SU-DHL-6 (cell line): ENCODE results near the gene RBMS3.

Experiments used
- H2AFZ ChIP-seq: fragments of 200-600 bp; sonication (generic); 2 replicates; pipeline ENCODE4 v1.6.1; 2014; ENCODE audit warnings: low read depth, mild to moderate bottlenecking, moderate library complexity, mixed read lengths, antibody characterized with exemption, low read length; ENCODE audit not compliant: severe bottlenecking
- H3F3A ChIP-seq: fragments of 200-600 bp; shearing (Covaris generic); 2 replicates; pipeline ENCODE4 v1.6.0; 2016; ENCODE audit warnings: antibody characterized with exemption, mild to moderate bottlenecking; ENCODE audit not compliant: insufficient read depth
- H3K27ac ChIP-seq: fragments of 200-600 bp; sonication (generic); 2 replicates; pipeline ENCODE4 v1.5.1; 2016; ENCODE audit warnings: low read depth, mild to moderate bottlenecking, low read length, moderate library complexity, mixed read lengths
- H3K27me3 ChIP-seq: fragments of 200-600 bp; sonication (generic), shearing (Covaris generic); 2 replicates; pipeline ENCODE4 v1.6.0; 2014; ENCODE audit warnings: mild to moderate bottlenecking, low read length
- H3K36me3 ChIP-seq: fragments of 200-600 bp; sonication (generic); 2 replicates; pipeline ENCODE4 v1.6.1; 2014; ENCODE audit warnings: mild to moderate bottlenecking, low read length, mixed read lengths
- H3K4me2 ChIP-seq: fragments of 300-600, 200-600 bp; shearing (Covaris generic), sonication (generic); 2 replicates; pipeline ENCODE4 v1.6.0; 2014; ENCODE audit warnings: low read length, low read depth, mild to moderate bottlenecking; ENCODE audit not compliant: poor library complexity, severe bottlenecking
- H3K4me3 ChIP-seq: fragments of 200-600 bp; sonication (generic); 2 replicates; pipeline ENCODE4 v1.5.1; 2014; ENCODE audit warnings: antibody characterized with exemption, low read length, mild to moderate bottlenecking, mixed read lengths; ENCODE audit not compliant: insufficient read depth, poor library complexity, severe bottlenecking
- H3K79me2 ChIP-seq: fragments of 200-600 bp; sonication (generic); 2 replicates; pipeline ENCODE4 v1.6.1; 2014; ENCODE audit warnings: mild to moderate bottlenecking, low read length, moderate library complexity; ENCODE audit not compliant: insufficient read depth
- H3K9ac ChIP-seq: fragments of 200-600 bp; sonication (generic); 2 replicates; pipeline ENCODE4 v1.7.0; 2014; ENCODE audit warnings: mild to moderate bottlenecking, low read length
- H3K9me2 ChIP-seq: fragments of 200-600 bp; sonication (generic); replicated peaks from 2 replicates; pipeline ENCODE4 v1.6.1; 2014; ENCODE audit warnings: low read length; ENCODE audit not compliant: insufficient read depth
- H3K9me3 ChIP-seq: fragments of 200-600 bp; sonication (generic); 2 replicates; pipeline ENCODE4 v1.6.1; 2014; ENCODE audit warnings: low read length, mixed read lengths; ENCODE audit not compliant: insufficient read depth
- H4K20me1 ChIP-seq: fragments of 200-600 bp; sonication (generic); 2 replicates; pipeline ENCODE4 v1.6.1; 2014; ENCODE audit warnings: low read depth, mild to moderate bottlenecking, antibody characterized with exemption, low read length, moderate library complexity, mixed read lengths
- EZH2phosphoT487 ChIP-seq: fragments of 200-600 bp; sonication (generic), shearing (Covaris generic); conservative IDR thresholded peaks from 2 replicates; pipeline ENCODE4 v1.6.1; 2018; ENCODE audit warnings: mild to moderate bottlenecking, antibody characterized with exemption, low read length, moderate library complexity, mixed read lengths
- TF ChIP-seq, protein P1 (sequence below): fragments of 200-600 bp; sonication (generic); IDR thresholded peaks from one replicate; pipeline ENCODE4 v1.5.1; 2017; ENCODE audit warnings: antibody characterized with exemption, mild to moderate bottlenecking, low read length, moderate library complexity; ENCODE audit not compliant: insufficient read depth, poor library complexity, severe bottlenecking

Gene RBMS3

DNA sequence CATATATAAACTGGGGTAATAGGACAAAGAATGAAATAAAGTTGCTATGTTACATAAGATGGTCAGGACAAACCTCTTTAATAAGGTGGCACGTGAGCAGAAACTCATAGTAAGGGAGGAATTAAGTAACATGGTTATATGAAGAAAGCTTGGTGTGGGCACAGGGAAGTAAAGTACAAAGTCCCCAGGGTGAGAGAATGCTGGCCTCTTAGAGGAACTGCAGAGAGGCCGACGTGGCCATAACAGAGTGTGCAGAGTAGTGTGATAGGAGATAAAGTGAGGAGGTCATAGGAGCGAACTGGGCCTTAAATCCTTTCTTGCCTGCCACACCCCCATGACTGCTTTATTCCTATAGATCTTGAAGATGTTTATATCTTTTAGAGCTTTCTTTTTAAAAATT, 17.4 kb upstream of the RBMS3 start:
- H3K4me2 ChIP-seq: no peak overlapping the region
- TF ChIP-seq, protein P1, sequence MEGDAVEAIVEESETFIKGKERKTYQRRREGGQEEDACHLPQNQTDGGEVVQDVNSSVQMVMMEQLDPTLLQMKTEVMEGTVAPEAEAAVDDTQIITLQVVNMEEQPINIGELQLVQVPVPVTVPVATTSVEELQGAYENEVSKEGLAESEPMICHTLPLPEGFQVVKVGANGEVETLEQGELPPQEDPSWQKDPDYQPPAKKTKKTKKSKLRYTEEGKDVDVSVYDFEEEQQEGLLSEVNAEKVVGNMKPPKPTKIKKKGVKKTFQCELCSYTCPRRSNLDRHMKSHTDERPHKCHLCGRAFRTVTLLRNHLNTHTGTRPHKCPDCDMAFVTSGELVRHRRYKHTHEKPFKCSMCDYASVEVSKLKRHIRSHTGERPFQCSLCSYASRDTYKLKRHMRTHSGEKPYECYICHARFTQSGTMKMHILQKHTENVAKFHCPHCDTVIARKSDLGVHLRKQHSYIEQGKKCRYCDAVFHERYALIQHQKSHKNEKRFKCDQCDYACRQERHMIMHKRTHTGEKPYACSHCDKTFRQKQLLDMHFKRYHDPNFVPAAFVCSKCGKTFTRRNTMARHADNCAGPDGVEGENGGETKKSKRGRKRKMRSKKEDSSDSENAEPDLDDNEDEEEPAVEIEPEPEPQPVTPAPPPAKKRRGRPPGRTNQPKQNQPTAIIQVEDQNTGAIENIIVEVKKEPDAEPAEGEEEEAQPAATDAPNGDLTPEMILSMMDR: no peak
- no peak for TF ChIP-seq EZH2phosphoT487
- no peaks in the 10 kb centered on the region for H3K9me3 ChIP-seq
- no peaks in the 10 kb centered on the region for H3K27me3 ChIP-seq
- no peak overlapping the region for H2AFZ ChIP-seq
- no peaks in the 10 kb centered on the region for H3F3A ChIP-seq
- H3K9ac ChIP-seq: no peak overlapping the region
- H3K4me3 ChIP-seq: no peak overlapping the region
- H3K27ac ChIP-seq: no peak overlapping the region
- H3K79me2 ChIP-seq: no peaks in the 10 kb centered on the region
- H3K9me2 ChIP-seq: no peaks in the 10 kb centered on the region
- no peaks in the 10 kb centered on the region for H3K36me3 ChIP-seq
- no peaks in the 10 kb centered on the region for H4K20me1 ChIP-seq

DNA sequence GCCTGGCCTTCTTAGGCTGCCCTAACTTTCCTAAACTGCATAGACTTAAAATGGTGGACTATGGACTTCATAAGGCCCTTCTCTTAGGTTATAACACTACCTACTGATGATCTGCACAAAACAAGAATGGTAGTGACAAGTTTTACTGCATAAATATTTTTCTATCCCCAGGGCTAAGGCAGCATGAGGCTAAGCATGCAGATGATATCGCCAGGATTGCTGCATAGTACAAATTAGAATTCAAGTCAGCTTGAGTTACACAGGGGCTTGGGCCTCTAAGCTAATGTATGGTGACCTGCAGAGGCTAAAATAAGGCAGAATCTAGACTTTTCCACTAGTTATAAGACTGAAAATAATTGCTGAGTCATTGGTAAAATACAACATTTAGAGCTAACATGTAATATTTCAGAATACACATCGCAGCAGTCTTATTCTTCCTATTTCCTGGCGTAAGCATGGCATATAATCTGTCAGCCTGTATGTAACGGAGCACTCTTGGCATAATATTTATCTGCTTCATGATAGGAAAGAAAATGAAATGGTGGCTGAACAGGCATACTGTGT, 15.3 kb upstream of the RBMS3 start:
- Histone ChIP-seq H3K9me3 (no peaks in the 10 kb centered on the region), H3K36me3 (no peaks in the 10 kb centered on the region), H3K9ac (no peak overlapping the region), H3F3A (no peaks in the 10 kb centered on the region), H3K4me3 (no peak overlapping the region), H3K4me2 (no peak overlapping the region), H4K20me1 (no peaks in the 10 kb centered on the region), H2AFZ (no peak overlapping the region), H3K9me2 (no peaks in the 10 kb centered on the region), H3K27ac (no peak overlapping the region), H3K79me2 (no peaks in the 10 kb centered on the region), H3K27me3 (no peaks in the 10 kb centered on the region)
- TF ChIP-seq, protein P1: no peak
- no peak for TF ChIP-seq EZH2phosphoT487

DNA sequence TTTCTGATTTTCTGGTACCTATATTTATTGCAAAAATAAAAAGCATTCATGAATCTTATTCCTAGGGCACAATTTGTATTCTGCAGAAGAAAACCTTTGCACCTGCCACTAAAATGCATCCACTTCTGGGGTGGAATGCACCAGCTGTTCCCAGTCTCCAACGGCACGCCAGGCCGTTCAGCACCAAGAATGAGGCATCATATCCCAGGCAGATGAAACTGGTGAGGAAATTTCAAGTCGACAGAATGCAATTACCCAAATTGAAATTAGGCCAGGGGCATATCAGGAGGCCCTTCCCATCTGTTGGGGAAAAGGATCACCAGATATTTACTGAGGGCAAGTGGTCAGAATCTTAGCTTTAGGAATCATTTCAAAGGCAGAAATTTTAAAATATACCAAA, 13.6 kb upstream of the RBMS3 start:
- no peaks in the 10 kb centered on the region for H3K36me3 ChIP-seq
- no peak overlapping the region for H3K9ac ChIP-seq
- no peaks in the 10 kb centered on the region for H4K20me1 ChIP-seq
- no peaks in the 10 kb centered on the region for H3K79me2 ChIP-seq
- H3K4me3 ChIP-seq: no peak overlapping the region
- no peak overlapping the region for H3K27ac ChIP-seq
- H2AFZ ChIP-seq: no peak overlapping the region
- no peak overlapping the region for H3K4me2 ChIP-seq
- no peaks in the 10 kb centered on the region for H3K27me3 ChIP-seq
- no peak for TF ChIP-seq EZH2phosphoT487
- TF ChIP-seq, protein P1: no peak
- no peaks in the 10 kb centered on the region for H3F3A ChIP-seq
- H3K9me3 ChIP-seq: no peaks in the 10 kb centered on the region
- H3K9me2 ChIP-seq: no peaks in the 10 kb centered on the region

DNA sequence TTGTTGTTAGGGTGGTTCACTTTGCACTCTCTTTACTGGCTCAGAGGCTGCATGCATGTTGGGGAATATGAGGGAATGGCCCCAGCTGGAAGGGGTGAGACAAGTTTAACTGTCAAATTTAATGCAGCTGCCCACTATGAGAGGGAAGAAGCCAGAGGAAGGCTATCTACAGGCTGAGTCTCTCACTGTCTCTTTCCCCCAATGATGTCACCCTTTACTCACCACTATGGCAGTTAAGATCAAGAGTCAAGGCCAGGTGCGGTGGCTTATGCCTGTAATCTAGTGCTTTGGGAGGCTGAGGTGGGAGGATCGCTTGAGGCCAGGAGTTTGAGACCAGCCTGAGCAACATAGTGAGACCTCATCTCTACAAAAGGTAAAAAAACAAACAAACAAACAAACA, 12.2 kb upstream of the RBMS3 start:
- Histone ChIP-seq H3K4me3 (no peak overlapping the region), H4K20me1 (no peaks in the 10 kb centered on the region), H3K9ac (no peak overlapping the region), H3K9me2 (no peaks in the 10 kb centered on the region), H2AFZ (no peak overlapping the region), H3K79me2 (no peaks in the 10 kb centered on the region), H3K27ac (no peak overlapping the region), H3K4me2 (no peak overlapping the region), H3K36me3 (no peaks in the 10 kb centered on the region), H3K9me3 (no peaks in the 10 kb centered on the region), H3F3A (no peaks in the 10 kb centered on the region), H3K27me3 (no peaks in the 10 kb centered on the region)
- TF ChIP-seq, protein P1: no peak
- TF ChIP-seq EZH2phosphoT487: no peak
